NCI-H2227 (cell line): ENCODE data around the gene NIPA2.

Experiments used
- DNase-seq: peaks from one replicate; lab custom pipeline; 2025; ENCODE audit not compliant: unreplicated experiment; lab: John Stamatoyannopoulos, UW

Gene NIPA2

GRCh38 chr15:22831473-22831872, 7.0 kb upstream of the NIPA2 start:
- no peak for DNase-seq

- peak; percentile 1 for DNase-seq
Measured at GRCh38 chr15:22839046-22839695, 705 bp downstream of the NIPA2 start.

- DNase-seq: no peak
Measured at GRCh38 chr15:22844421-22845288, 6.2 kb downstream of the NIPA2 start.

GRCh38 chr15:22845289-22845900, 6.9 kb downstream of the NIPA2 start:
- no peak for DNase-seq

GRCh38 chr15:22846073-22846472, 7.6 kb downstream of the NIPA2 start:
- DNase-seq: no peak

- no peak for DNase-seq
Measured at GRCh38 chr15:22850055-22850454, 11.6 kb downstream of the NIPA2 start.

- no peak for DNase-seq
Measured at GRCh38 chr15:22851513-22851912, 13.0 kb downstream of the NIPA2 start.

GRCh38 chr15:22855791-22856190, 17.3 kb downstream of the NIPA2 start:
- no peak for DNase-seq

GRCh38 chr15:22856659-22857058, 18.2 kb downstream of the NIPA2 start:
- no peak for DNase-seq

- DNase-seq: no peak
Measured at GRCh38 chr15:22861161-22861560, 22.7 kb downstream of the NIPA2 start.

GRCh38 chr15:22863356-22863755, 24.9 kb downstream of the NIPA2 start:
- DNase-seq: no peak

GRCh38 chr15:22866079-22866478, 27.6 kb downstream of the NIPA2 start:
- DNase-seq: no peak

- DNase-seq: no peak
Measured at GRCh38 chr15:22867886-22868285, 29.4 kb downstream of the NIPA2 start.

GRCh38 chr15:22868495-22868894, 30.0 kb downstream of the NIPA2 start:
- no peak for DNase-seq

- no peak for DNase-seq
Measured at GRCh38 chr15:22868928-22869327, 30.5 kb downstream of the NIPA2 start.

- no peak for DNase-seq
Measured at GRCh38 chr15:22869856-22870255, 31.4 kb downstream of the NIPA2 start.

- no peak for DNase-seq
Measured at GRCh38 chr15:22870865-22871264, 32.4 kb downstream of the NIPA2 start.

- DNase-seq: no peak
Measured at GRCh38 chr15:22871481-22872086, 33.1 kb downstream of the NIPA2 start.

GRCh38 chr15:22872936-22873701, 34.7 kb downstream of the NIPA2 start:
- no peak for DNase-seq

GRCh38 chr15:22873841-22874240, 35.4 kb downstream of the NIPA2 start:
- DNase-seq: no peak

- no peak for DNase-seq
Measured at GRCh38 chr15:22874256-22874655, 35.8 kb downstream of the NIPA2 start.
